Left colon (tissue), 2 donors: ENCODE results near the gene RD3L. TPM values are rescaled to one million over a fixed set of nuclear protein-coding genes. Genes with fewer than 3 reads are reported as not detected.
"Not testable (repeated sequence)": the region's sequence is repeated elsewhere in the genome, so short reads cannot be mapped to it uniquely, and the experiment has no call there.

Experiments
- ATAC-seq: fragments of 200-7000 bp; cut with Tn5 transposase; one replicate; pipeline ENCODE4 v1.9.1; 2020; ENCODE audit warnings: mild to moderate bottlenecking, moderate library complexity
- DNase-seq, 2 donors: peaks; one replicate each; pipeline ENCODE4 v3.0.0-alpha.2; 2020
- intact Hi-C, 2 donors: fragments of 100-400 bp; cut with DNase I in 1 of 2; cut with micrococcal nuclease in 1 of 2; formaldehyde crosslinking; loops; one replicate each; pipeline versions ENCODE4 v1.11.2 to v1.14.0; 2022; cut with DNase I, micrococcal nuclease
- long read RNA-seq: library from polyadenylated mRNA; unstranded; transcript quantifications from one replicate; pipeline ENCODE4 v2.0.0, GENCODE V29; 2021
- total RNA-seq, 2 donors: library from RNA; stranded (reverse); fragmentation: NEBNext Ultra II Directional; extraction: Animal tissue kit (Norgen Biotek cat#: 25700); gene quantifications; one replicate each; pipeline ENCODE4 v1.2.1, GENCODE V29; 2021
- donor health status: DM: no; HTN: no; CAD: no.
- donor health status: DM: yes; HTN: yes; CAD: no.

Gene RD3L
- total RNA-seq, result not detected
- long read RNA-seq, result 0 reads

- DNase-seq (no peak), ATAC-seq (no peak)
- intact Hi-C loops, result no loop called here
These were observed at the start of gene RD3L for GRCh38 chr14:103941973-103942736. Gene RD3L (minus strand): TSS chr14:103942529. CDS start chr14:103941695, 834 bp downstream.

GRCh38 chr14:103989964-103990363 is 47.6 kb upstream of the RD3L start:
- intact Hi-C loops, result no loop called here
- DNase-seq (no peak), ATAC-seq (no peak)

GRCh38 chr14:103989034-103989433 is 46.7 kb upstream of the RD3L start:
- no peak for DNase-seq
- intact Hi-C loops, result no loop called here
- ATAC-seq, result no peak

- intact Hi-C loops, result no loop called here
- DNase-seq (no peak), ATAC-seq (no peak)
These were observed 41.9 kb upstream of the RD3L start for GRCh38 chr14:103984196-103984595.

GRCh38 chr14:103980623-103981238 is 38.4 kb upstream of the RD3L start:
- DNase-seq, result peak; percentile 53 to 67
- intact Hi-C loops, result not testable (repeated sequence)
- peak; percentile 44 for ATAC-seq

- ATAC-seq, result no peak
- no peak for DNase-seq
- intact Hi-C loops, result loop anchor here in 1 of 2 donors (10.0 kb wide), 1 partner anchor 170 kb away; no protein-coding TSS in a partner anchor
These were observed 32.2 kb upstream of the RD3L start for GRCh38 chr14:103974575-103974974.

- DNase-seq (no peak), ATAC-seq (no peak)
- intact Hi-C loops, result loop anchor here in 1 of 2 donors (10.0 kb wide), 1 partner anchor 169 kb away; no protein-coding TSS in a partner anchor
These were observed 31.0 kb upstream of the RD3L start for GRCh38 chr14:103973354-103973753.

GRCh38 chr14:103969961-103970360 is 27.6 kb upstream of the RD3L start:
- no peak for DNase-seq
- intact Hi-C loops, result loop anchor here in 1 of 2 donors (10.0 kb wide), 1 partner anchor 165 kb away; no protein-coding TSS in a partner anchor
- no peak for ATAC-seq

GRCh38 chr14:103966631-103967030 is 24.3 kb upstream of the RD3L start:
- DNase-seq (no peak), ATAC-seq (no peak)
- intact Hi-C loops, result no loop called here

- ATAC-seq, result no peak
- intact Hi-C loops, result no loop called here
- DNase-seq, result no peak
These were observed 19.7 kb upstream of the RD3L start for GRCh38 chr14:103961928-103962578.

- ATAC-seq (no peak), DNase-seq (no peak)
- intact Hi-C loops, result no loop called here
These were observed 18.2 kb upstream of the RD3L start for GRCh38 chr14:103960457-103961055.

GRCh38 chr14:103949131-103949790 is 6.9 kb upstream of the RD3L start:
- ATAC-seq, result no peak
- DNase-seq, result no peak
- intact Hi-C loops, result no loop called here

- DNase-seq, result no peak
- intact Hi-C loops, result no loop called here
- no peak for ATAC-seq
These were observed 6.1 kb upstream of the RD3L start for GRCh38 chr14:103948442-103948841.

- intact Hi-C loops, result no loop called here
- ATAC-seq (no peak), DNase-seq (no peak)
These were observed 4.6 kb upstream of the RD3L start for GRCh38 chr14:103946975-103947374.

GRCh38 chr14:103943673-103944072 is 1.3 kb upstream of the RD3L start:
- intact Hi-C loops, result no loop called here
- ATAC-seq, result no peak
- no peak for DNase-seq

GRCh38 chr14:103941462-103941861 is 867 bp downstream of the RD3L start:
- intact Hi-C loops, result no loop called here
- ATAC-seq (no peak), DNase-seq (no peak)

- no peak for DNase-seq
- intact Hi-C loops, result no loop called here
- no peak for ATAC-seq
These were observed 7.2 kb downstream of the RD3L start for GRCh38 chr14:103935102-103935501.

- DNase-seq, result no peak
- intact Hi-C loops, result no loop called here
- ATAC-seq, result no peak
These were observed 9.4 kb downstream of the RD3L start for GRCh38 chr14:103932791-103933490.
